Astrocyte (in vitro differentiated cells and primary cell): ENCODE measurements around the gene PDE9A. TPM values are rescaled to one million over a fixed set of nuclear protein-coding genes. Genes with fewer than 3 reads are reported as not detected.

Experiments
- DNase-seq: peaks from one replicate; pipeline ENCODE4 v3.0.0-alpha.2; 2010; ENCODE audit warnings: low read depth
- FAIRE-seq: peaks from 2 replicates; lab custom pipeline; 2011; peaks lifted over from hg19 to GRCh38; lab: Jason Lieb, UNC
- H2AFZ ChIP-seq: 2 replicates; pipeline ENCODE4 v1.6.0; 2012; ENCODE audit warnings: low read depth, low read length, inconsistent platforms
- H3K27ac ChIP-seq: 2 replicates; pipeline ENCODE4 v1.5.1; 2011; ENCODE audit warnings: low read depth, low read length, inconsistent platforms
- H3K27me3 ChIP-seq: 2 replicates; pipeline ENCODE4 v1.6.0; 2011; ENCODE audit warnings: low read length, inconsistent platforms; ENCODE audit not compliant: insufficient read depth
- H3K36me3 ChIP-seq: 2 replicates; pipeline ENCODE4 v1.5.1; 2011; ENCODE audit warnings: low read length, inconsistent platforms; ENCODE audit not compliant: insufficient read depth
- H3K4me1 ChIP-seq: 2 replicates; pipeline ENCODE4 v1.5.1; 2011; ENCODE audit warnings: low read length, inconsistent platforms; ENCODE audit not compliant: insufficient read depth
- H3K4me2 ChIP-seq: 2 replicates; pipeline ENCODE4 v1.6.0; 2012; ENCODE audit warnings: low read length, inconsistent platforms
- H3K4me3 ChIP-seq: 2 replicates; pipeline ENCODE4 v1.5.1; 2011; ENCODE audit warnings: low read depth, mild to moderate bottlenecking, low read length, inconsistent platforms; ENCODE audit not compliant: insufficient read depth
- H3K79me2 ChIP-seq: 2 replicates; pipeline ENCODE4 v1.6.0; 2012; ENCODE audit warnings: mild to moderate bottlenecking, low read length, inconsistent platforms; ENCODE audit not compliant: insufficient read depth
- H3K9ac ChIP-seq: 2 replicates; pipeline ENCODE4 v1.6.0; 2012; ENCODE audit warnings: mild to moderate bottlenecking, low read length, inconsistent platforms
- H3K9me3 ChIP-seq: 2 replicates; pipeline ENCODE4 v1.5.1; 2012; ENCODE audit warnings: low read depth, mild to moderate bottlenecking, low read length, inconsistent platforms; ENCODE audit not compliant: insufficient read depth
- H4K20me1 ChIP-seq: 2 replicates; pipeline ENCODE4 v1.6.0; 2012; ENCODE audit warnings: low read length, inconsistent platforms; ENCODE audit not compliant: insufficient read depth
- H3K27ac Mint-ChIP-seq: one replicate; pipeline ENCODE4 v1.8.0; 2021; ENCODE audit warnings: mild to moderate bottlenecking, mixed read lengths; ENCODE audit not compliant: unreplicated experiment
- H3K27me3 Mint-ChIP-seq: one replicate; pipeline ENCODE4 v1.8.0; 2021; ENCODE audit warnings: low read depth, mixed read lengths; ENCODE audit not compliant: unreplicated experiment
- H3K36me3 Mint-ChIP-seq: one replicate; pipeline ENCODE4 v1.8.0; 2021; ENCODE audit warnings: low read depth, mixed read lengths; ENCODE audit not compliant: unreplicated experiment
- H3K4me1 Mint-ChIP-seq: one replicate; pipeline ENCODE4 v1.8.0; 2021; ENCODE audit warnings: low read depth, mixed read lengths; ENCODE audit not compliant: unreplicated experiment
- H3K4me3 Mint-ChIP-seq: one replicate; pipeline ENCODE4 v1.8.0; 2021; ENCODE audit warnings: mild to moderate bottlenecking, moderate library complexity, mixed read lengths; ENCODE audit not compliant: unreplicated experiment
- H3K9me3 Mint-ChIP-seq: one replicate; pipeline ENCODE4 v1.8.0; 2021; ENCODE audit warnings: mild to moderate bottlenecking, mixed read lengths; ENCODE audit not compliant: unreplicated experiment
- EZH2 ChIP-seq: IDR thresholded peaks from 2 replicates; pipeline ENCODE4 v1.6.1; 2012; ENCODE audit warnings: mild to moderate bottlenecking, low read length, inconsistent platforms; ENCODE audit not compliant: insufficient read depth
- total RNA-seq: library from RNA; stranded (reverse); gene quantifications from 2 replicates; pipeline ENCODE4 v1.2.1, GENCODE V29; 2021
- TF ChIP-seq, protein P1 (sequence below): IDR thresholded peaks from 2 replicates; pipeline ENCODE4 v1.5.1; 2011; ENCODE audit warnings: low read depth, mild to moderate bottlenecking, inconsistent platforms, low read length, moderate library complexity; ENCODE audit not compliant: insufficient read depth

Gene PDE9A
- total RNA-seq, 1 donor from 2014 or later = 7.8 TPM

DNA sequence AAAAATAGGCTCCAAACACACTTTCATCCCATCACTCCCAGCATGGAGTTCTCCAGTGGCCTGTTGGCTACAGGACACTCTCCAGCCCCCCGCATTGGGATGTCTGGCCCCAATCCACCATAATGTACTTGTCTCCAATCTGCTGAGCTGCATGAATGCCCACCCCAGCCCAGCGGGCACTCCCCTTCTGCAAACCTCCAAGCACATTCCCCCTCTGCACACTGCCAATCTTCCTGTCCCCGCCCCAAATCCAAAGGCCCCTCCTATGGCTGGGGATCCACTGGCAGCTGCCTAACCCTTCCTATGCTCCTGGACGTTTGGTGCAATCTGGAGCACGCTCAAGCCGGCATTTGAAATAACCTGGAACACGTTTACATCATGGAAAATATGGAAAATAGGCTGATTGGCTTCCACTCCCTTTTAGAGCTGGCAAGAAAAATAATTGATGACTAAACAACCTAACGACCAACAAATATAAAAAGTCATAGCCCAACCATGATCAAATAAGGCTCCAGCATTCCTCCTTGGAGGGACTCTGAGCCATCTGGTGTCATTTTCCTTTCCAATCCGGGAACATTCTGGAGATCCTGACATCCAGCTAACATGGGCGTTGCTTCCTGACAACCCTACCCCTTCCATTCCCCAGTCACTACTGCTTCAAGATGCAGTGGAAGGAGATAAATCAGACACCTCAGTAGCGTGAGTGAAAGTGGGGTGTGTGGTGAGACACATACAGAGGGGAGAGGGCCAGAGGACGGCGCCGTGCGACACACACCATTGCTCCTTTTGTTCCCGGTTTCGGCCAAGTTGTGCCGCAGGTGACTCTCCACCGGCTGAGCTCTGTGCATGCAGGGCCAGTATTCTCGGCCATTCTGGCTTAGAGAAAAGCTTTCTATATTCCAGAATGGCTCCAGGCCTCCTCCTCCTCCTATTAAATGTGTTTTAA lies 41.6 kb downstream of the PDE9A start:
- Mint-ChIP-seq H3K4me3 (no peak overlapping the region), H3K36me3 (peaks cover 12% of the 10 kb centered on the region), H3K27ac (no peak overlapping the region), H3K4me1 (no peaks in the 10 kb centered on the region), H3K9me3 (peaks cover 2% of the 10 kb centered on the region), H3K27me3 (peaks cover 15% of the 10 kb centered on the region)
- DNase-seq (no peak), FAIRE-seq (no peak)
- Histone ChIP-seq H3K9ac (no peak overlapping the region), H4K20me1 (no peaks in the 10 kb centered on the region), H3K4me3 (no peak overlapping the region), H3K36me3 (no peaks in the 10 kb centered on the region), H3K27me3 (peaks cover 4% of the 10 kb centered on the region), H2AFZ (no peak overlapping the region), H3K27ac (no peak overlapping the region), H3K4me2 (no peak overlapping the region), H3K9me3 (no peaks in the 10 kb centered on the region), H3K4me1 (no peaks in the 10 kb centered on the region), H3K79me2 (no peaks in the 10 kb centered on the region)
- no peak for TF ChIP-seq EZH2
- TF ChIP-seq, protein P1, sequence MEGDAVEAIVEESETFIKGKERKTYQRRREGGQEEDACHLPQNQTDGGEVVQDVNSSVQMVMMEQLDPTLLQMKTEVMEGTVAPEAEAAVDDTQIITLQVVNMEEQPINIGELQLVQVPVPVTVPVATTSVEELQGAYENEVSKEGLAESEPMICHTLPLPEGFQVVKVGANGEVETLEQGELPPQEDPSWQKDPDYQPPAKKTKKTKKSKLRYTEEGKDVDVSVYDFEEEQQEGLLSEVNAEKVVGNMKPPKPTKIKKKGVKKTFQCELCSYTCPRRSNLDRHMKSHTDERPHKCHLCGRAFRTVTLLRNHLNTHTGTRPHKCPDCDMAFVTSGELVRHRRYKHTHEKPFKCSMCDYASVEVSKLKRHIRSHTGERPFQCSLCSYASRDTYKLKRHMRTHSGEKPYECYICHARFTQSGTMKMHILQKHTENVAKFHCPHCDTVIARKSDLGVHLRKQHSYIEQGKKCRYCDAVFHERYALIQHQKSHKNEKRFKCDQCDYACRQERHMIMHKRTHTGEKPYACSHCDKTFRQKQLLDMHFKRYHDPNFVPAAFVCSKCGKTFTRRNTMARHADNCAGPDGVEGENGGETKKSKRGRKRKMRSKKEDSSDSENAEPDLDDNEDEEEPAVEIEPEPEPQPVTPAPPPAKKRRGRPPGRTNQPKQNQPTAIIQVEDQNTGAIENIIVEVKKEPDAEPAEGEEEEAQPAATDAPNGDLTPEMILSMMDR = no peak

DNA sequence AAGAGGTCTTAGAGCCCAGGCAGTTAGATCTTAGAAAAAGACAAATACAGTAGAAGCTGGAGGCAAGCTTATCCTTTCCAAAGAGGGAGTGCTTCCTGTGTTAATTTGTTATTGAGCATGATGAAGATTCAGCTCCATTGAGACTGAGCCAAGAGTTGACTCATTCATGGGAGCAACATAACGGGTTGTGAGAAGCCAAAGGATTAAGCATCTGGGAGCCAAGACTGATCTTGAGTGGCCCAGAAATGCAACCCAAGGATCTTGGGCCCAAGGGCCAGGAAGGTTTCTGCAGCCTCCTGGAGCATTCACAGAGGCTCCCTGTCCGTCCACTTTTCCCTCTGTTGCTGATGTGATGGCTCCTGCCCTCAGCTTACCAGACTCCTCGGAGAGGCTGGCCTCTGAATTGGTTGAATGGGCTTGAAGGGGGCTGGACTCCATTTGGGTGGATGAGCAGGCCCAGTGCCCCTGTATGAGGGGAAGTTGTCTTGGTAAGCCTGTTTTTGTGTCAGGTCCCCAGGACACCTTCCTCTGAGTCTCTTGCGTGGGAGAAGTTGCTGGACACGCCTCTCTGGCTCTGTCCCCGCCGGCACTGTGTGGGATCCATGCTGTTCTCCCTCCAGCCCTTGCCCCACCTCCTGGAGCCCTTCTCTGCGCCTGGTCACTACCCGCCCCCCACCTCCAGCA lies 42.4 kb downstream of the PDE9A start:
- H3K36me3 ChIP-seq = no peaks in the 10 kb centered on the region
- peaks cover 15% of the 10 kb centered on the region for H3K36me3 Mint-ChIP-seq
- no peak overlapping the region for H3K9ac ChIP-seq
- FAIRE-seq (no peak), DNase-seq (peak; percentile 54)
- H3K27ac ChIP-seq = no peak overlapping the region
- H4K20me1 ChIP-seq = no peaks in the 10 kb centered on the region
- no peak overlapping the region for H3K4me2 ChIP-seq
- TF ChIP-seq EZH2 = no peak
- TF ChIP-seq, protein P1 = no peak
- peaks cover 6% of the 10 kb centered on the region for H3K9me3 Mint-ChIP-seq
- H3K27me3 ChIP-seq = peaks cover 8% of the 10 kb centered on the region
- no peaks in the 10 kb centered on the region for H3K9me3 ChIP-seq
- H2AFZ ChIP-seq = no peak overlapping the region
- no peaks in the 10 kb centered on the region for H3K4me1 ChIP-seq
- peaks cover 15% of the 10 kb centered on the region for H3K27me3 Mint-ChIP-seq
- no peak overlapping the region for H3K27ac Mint-ChIP-seq
- no peaks in the 10 kb centered on the region for H3K4me1 Mint-ChIP-seq
- no peak overlapping the region for H3K4me3 ChIP-seq
- H3K79me2 ChIP-seq = no peaks in the 10 kb centered on the region
- no peak overlapping the region for H3K4me3 Mint-ChIP-seq
